ENCODE measurements around the gene SPATA6L.

SPATA6L gene

GRCh38 chr9:4594994-4595393, 71.3 kb downstream of the SPATA6L start:
- H3K4me2 ChIP-seq (ENCODE audit: low read depth, low read length, poor library complexity, severe bottlenecking) = no peak overlapping the region
- no peak overlapping the region for H3K4me3 ChIP-seq (ENCODE audit: insufficient read depth, low read length, poor library complexity, severe bottlenecking)
- H3K27me3 ChIP-seq (ENCODE audit: low read length) = no peaks in the 10 kb centered on the region
- H4K20me1 ChIP-seq (ENCODE audit: low read depth, low read length) = no peaks in the 10 kb centered on the region
- H3K9me2 ChIP-seq (replicated peaks; ENCODE audit: insufficient read depth, low read length) = no peaks in the 10 kb centered on the region
- no peaks in the 10 kb centered on the region for H3K9me3 ChIP-seq (ENCODE audit: insufficient read depth, low read length)
- H3K9ac ChIP-seq (ENCODE audit: low read length) = no peak overlapping the region
- no peak for TF ChIP-seq EZH2phosphoT487 (conservative IDR thresholded peaks at IDR 0.05; ENCODE audit: low read length)
- TF ChIP-seq, protein P1, sequence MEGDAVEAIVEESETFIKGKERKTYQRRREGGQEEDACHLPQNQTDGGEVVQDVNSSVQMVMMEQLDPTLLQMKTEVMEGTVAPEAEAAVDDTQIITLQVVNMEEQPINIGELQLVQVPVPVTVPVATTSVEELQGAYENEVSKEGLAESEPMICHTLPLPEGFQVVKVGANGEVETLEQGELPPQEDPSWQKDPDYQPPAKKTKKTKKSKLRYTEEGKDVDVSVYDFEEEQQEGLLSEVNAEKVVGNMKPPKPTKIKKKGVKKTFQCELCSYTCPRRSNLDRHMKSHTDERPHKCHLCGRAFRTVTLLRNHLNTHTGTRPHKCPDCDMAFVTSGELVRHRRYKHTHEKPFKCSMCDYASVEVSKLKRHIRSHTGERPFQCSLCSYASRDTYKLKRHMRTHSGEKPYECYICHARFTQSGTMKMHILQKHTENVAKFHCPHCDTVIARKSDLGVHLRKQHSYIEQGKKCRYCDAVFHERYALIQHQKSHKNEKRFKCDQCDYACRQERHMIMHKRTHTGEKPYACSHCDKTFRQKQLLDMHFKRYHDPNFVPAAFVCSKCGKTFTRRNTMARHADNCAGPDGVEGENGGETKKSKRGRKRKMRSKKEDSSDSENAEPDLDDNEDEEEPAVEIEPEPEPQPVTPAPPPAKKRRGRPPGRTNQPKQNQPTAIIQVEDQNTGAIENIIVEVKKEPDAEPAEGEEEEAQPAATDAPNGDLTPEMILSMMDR (IDR thresholded peaks at IDR 0.05; ENCODE audit: insufficient read depth, low read length, poor library complexity, severe bottlenecking) = no peak
- H3F3A ChIP-seq (ENCODE audit: insufficient read depth) = no peaks in the 10 kb centered on the region
- no peaks in the 10 kb centered on the region for H3K36me3 ChIP-seq (ENCODE audit: low read length)
- no peak overlapping the region for H3K27ac ChIP-seq (ENCODE audit: low read depth, low read length)
- no peaks in the 10 kb centered on the region for H3K79me2 ChIP-seq (ENCODE audit: insufficient read depth, low read length)
- H2AFZ ChIP-seq (ENCODE audit: low read depth, low read length, severe bottlenecking) = no peak overlapping the region

DNA sequence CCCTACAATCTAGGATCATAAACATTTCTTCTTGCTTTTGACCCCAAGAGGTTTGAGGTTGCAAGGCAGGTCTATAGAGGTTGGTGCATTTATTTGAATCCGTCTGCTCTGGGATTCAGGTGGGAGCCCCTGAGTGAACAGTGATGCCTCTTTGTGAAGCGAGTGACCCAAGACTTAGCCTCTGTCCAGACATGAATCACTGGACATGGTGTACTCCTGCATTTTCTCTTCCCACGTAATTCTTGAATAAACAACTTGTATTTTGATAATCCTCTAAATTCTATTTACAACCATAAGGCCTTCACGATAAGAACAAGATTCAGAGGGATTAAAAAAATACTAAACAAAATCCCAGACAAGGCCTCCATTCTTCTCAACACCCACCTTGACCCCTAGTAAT, 71.7 kb downstream of the SPATA6L start:
- H3F3A ChIP-seq (ENCODE audit: insufficient read depth) = no peaks in the 10 kb centered on the region
- TF ChIP-seq, protein P1 (IDR thresholded peaks at IDR 0.05; ENCODE audit: insufficient read depth, low read length, poor library complexity, severe bottlenecking) = no peak
- H4K20me1 ChIP-seq (ENCODE audit: low read depth, low read length) = no peaks in the 10 kb centered on the region

GRCh38 chr9:4592886-4593285, 73.4 kb downstream of the SPATA6L start:
- H2AFZ ChIP-seq (ENCODE audit: low read depth, low read length, severe bottlenecking) = no peak overlapping the region
- TF ChIP-seq EZH2phosphoT487 (conservative IDR thresholded peaks at IDR 0.05; ENCODE audit: low read length) = no peak
- TF ChIP-seq, protein P1 (IDR thresholded peaks at IDR 0.05; ENCODE audit: insufficient read depth, low read length, poor library complexity, severe bottlenecking) = no peak
- no peaks in the 10 kb centered on the region for H3K79me2 ChIP-seq (ENCODE audit: insufficient read depth, low read length)
- H3K27me3 ChIP-seq (ENCODE audit: low read length) = no peaks in the 10 kb centered on the region
- H3K9me3 ChIP-seq (ENCODE audit: insufficient read depth, low read length) = no peaks in the 10 kb centered on the region
- no peaks in the 10 kb centered on the region for H3K36me3 ChIP-seq (ENCODE audit: low read length)
- no peak overlapping the region for H3K9ac ChIP-seq (ENCODE audit: low read length)
- no peaks in the 10 kb centered on the region for H3K9me2 ChIP-seq (replicated peaks; ENCODE audit: insufficient read depth, low read length)
- no peaks in the 10 kb centered on the region for H4K20me1 ChIP-seq (ENCODE audit: low read depth, low read length)
- no peak overlapping the region for H3K27ac ChIP-seq (ENCODE audit: low read depth, low read length)
- no peak overlapping the region for H3K4me3 ChIP-seq (ENCODE audit: insufficient read depth, low read length, poor library complexity, severe bottlenecking)
- H3K4me2 ChIP-seq (ENCODE audit: low read depth, low read length, poor library complexity, severe bottlenecking) = no peak overlapping the region
- no peaks in the 10 kb centered on the region for H3F3A ChIP-seq (ENCODE audit: insufficient read depth)

More for the DNA sequence above, 71.7 kb downstream of the SPATA6L start:
- H3K9ac ChIP-seq (ENCODE audit: low read length) = no peak overlapping the region
- H3K9me2 ChIP-seq (replicated peaks; ENCODE audit: insufficient read depth, low read length) = no peaks in the 10 kb centered on the region
- H3K79me2 ChIP-seq (ENCODE audit: insufficient read depth, low read length) = no peaks in the 10 kb centered on the region
- no peak overlapping the region for H3K4me3 ChIP-seq (ENCODE audit: insufficient read depth, low read length, poor library complexity, severe bottlenecking)
- no peaks in the 10 kb centered on the region for H3K9me3 ChIP-seq (ENCODE audit: insufficient read depth, low read length)
- no peak overlapping the region for H2AFZ ChIP-seq (ENCODE audit: low read depth, low read length, severe bottlenecking)
- no peak overlapping the region for H3K4me2 ChIP-seq (ENCODE audit: low read depth, low read length, poor library complexity, severe bottlenecking)
- H3K36me3 ChIP-seq (ENCODE audit: low read length) = no peaks in the 10 kb centered on the region
- H3K27me3 ChIP-seq (ENCODE audit: low read length) = no peaks in the 10 kb centered on the region
- no peak overlapping the region for H3K27ac ChIP-seq (ENCODE audit: low read depth, low read length)

DNA sequence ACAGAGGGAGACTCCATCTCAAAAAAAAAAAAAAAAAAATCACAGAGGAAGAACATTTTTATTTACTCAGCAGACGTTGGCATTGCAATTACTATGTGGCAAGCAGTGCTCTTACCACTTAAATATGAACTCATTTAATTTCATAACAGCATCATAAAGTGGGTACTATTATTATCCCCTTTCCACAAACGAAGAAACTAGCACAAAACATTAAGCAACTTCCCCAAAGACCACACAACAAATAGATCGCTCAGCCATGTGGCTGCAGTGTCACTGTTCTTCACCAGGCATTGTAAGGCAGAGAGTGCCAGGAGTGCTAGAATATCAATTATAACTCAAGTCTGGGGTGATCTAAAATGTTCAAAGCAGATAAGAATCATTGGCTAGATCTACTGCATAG, 74.0 kb downstream of the SPATA6L start:
- H3K79me2 ChIP-seq (ENCODE audit: insufficient read depth, low read length) = no peaks in the 10 kb centered on the region
- H3K9ac ChIP-seq (ENCODE audit: low read length) = no peak overlapping the region
- no peak overlapping the region for H3K4me2 ChIP-seq (ENCODE audit: low read depth, low read length, poor library complexity, severe bottlenecking)
- no peak overlapping the region for H2AFZ ChIP-seq (ENCODE audit: low read depth, low read length, severe bottlenecking)
- TF ChIP-seq, protein P1 (IDR thresholded peaks at IDR 0.05; ENCODE audit: insufficient read depth, low read length, poor library complexity, severe bottlenecking) = no peak
- TF ChIP-seq EZH2phosphoT487 (conservative IDR thresholded peaks at IDR 0.05; ENCODE audit: low read length) = no peak
- no peaks in the 10 kb centered on the region for H3K9me3 ChIP-seq (ENCODE audit: insufficient read depth, low read length)
- H3F3A ChIP-seq (ENCODE audit: insufficient read depth) = no peaks in the 10 kb centered on the region
- no peak overlapping the region for H3K27ac ChIP-seq (ENCODE audit: low read depth, low read length)
- H3K27me3 ChIP-seq (ENCODE audit: low read length) = no peaks in the 10 kb centered on the region
- no peaks in the 10 kb centered on the region for H3K36me3 ChIP-seq (ENCODE audit: low read length)
- H3K4me3 ChIP-seq (ENCODE audit: insufficient read depth, low read length, poor library complexity, severe bottlenecking) = no peak overlapping the region
- no peaks in the 10 kb centered on the region for H4K20me1 ChIP-seq (ENCODE audit: low read depth, low read length)
- H3K9me2 ChIP-seq (replicated peaks; ENCODE audit: insufficient read depth, low read length) = no peaks in the 10 kb centered on the region

Data from SU-DHL-6 (cell line).